CD14-positive monocyte (primary cell): Measurements from ENCODE around the gene PDE12. TPM values are rescaled to one million over a fixed set of nuclear protein-coding genes. Genes with fewer than 3 reads are reported as not detected.
A peak's percentile ranks its signal among the peaks of the same experiment; 100 is the strongest.

Experiments used
- DNase-seq, 3 donors: peaks; one replicate each; pipeline ENCODE4 v3.0.0-alpha.2; 2011 to 2022
- H2AFZ ChIP-seq: 2 replicates; pipeline ENCODE4 v1.6.0; 2012; ENCODE audit warnings: mild to moderate bottlenecking, low read depth, low read length, inconsistent platforms; ENCODE audit not compliant: insufficient read depth, poor library complexity, severe bottlenecking
- H3K27ac ChIP-seq, 2 donors: 1 replicate in 1 of 2; 2 replicates in 1 of 2; pipeline ENCODE4 v1.5.1; 2012 to 2013; ENCODE audit warnings: low read length in 2 of 2, control low read depth in 1 of 2, inconsistent platforms in 1 of 2, low read depth in 1 of 2, mild to moderate bottlenecking in 1 of 2
- H3K27me3 ChIP-seq, 2 donors: one replicate each; pipeline versions ENCODE4 v1.6.0 to v1.6.1; 2011 to 2013; ENCODE audit warnings: low read length in 2 of 2; ENCODE audit not compliant: control insufficient read depth in 2 of 2, insufficient read depth in 2 of 2
- H3K36me3 ChIP-seq, 2 donors: replicated peaks in 1 of 2; 1 replicate in 1 of 2; 2 replicates in 1 of 2; pipeline versions ENCODE4 v1.5.1 to v1.6.1; 2012 to 2013; ENCODE audit warnings: low read length in 2 of 2, control low read depth in 1 of 2, inconsistent platforms in 1 of 2, mild to moderate bottlenecking in 1 of 2; ENCODE audit not compliant: insufficient read depth in 2 of 2, control insufficient read depth in 1 of 2
- H3K4me1 ChIP-seq, 2 donors: 1 replicate in 1 of 2; 2 replicates in 1 of 2; pipeline versions ENCODE4 v1.5.1 to v1.6.1; 2012 to 2013; ENCODE audit warnings: low read length in 2 of 2, control low read depth in 1 of 2, inconsistent platforms in 1 of 2, mild to moderate bottlenecking in 1 of 2, moderate library complexity in 1 of 2; ENCODE audit not compliant: insufficient read depth in 2 of 2, control insufficient read depth in 1 of 2
- H3K4me2 ChIP-seq: replicated peaks from 2 replicates; pipeline ENCODE3; 2012; ENCODE audit warnings: low read length, moderate library complexity, mild to moderate bottlenecking; ENCODE audit not compliant: poor library complexity, severe bottlenecking; ENCODE audit errors: extremely low read depth
- H3K4me3 ChIP-seq, 3 experiments: fragments of 200-600 bp in 1 of 3; sonication (generic) in 1 of 3; replicated peaks in 1 of 3; 1 replicate in 2 of 3; 2 replicates in 1 of 3; pipeline ENCODE4 v1.5.1; 2011 to 2013; ENCODE audit warnings: low read length in 3 of 3, mild to moderate bottlenecking in 3 of 3, control low read depth in 2 of 3, low read depth in 2 of 3, inconsistent platforms in 1 of 3, moderate library complexity in 1 of 3
- H3K79me2 ChIP-seq: 2 replicates; pipeline ENCODE4 v1.6.0; 2012; ENCODE audit warnings: mild to moderate bottlenecking, control low read depth, inconsistent platforms, low read length, moderate library complexity; ENCODE audit not compliant: insufficient read depth
- H3K9ac ChIP-seq: 2 replicates; pipeline ENCODE4 v1.6.0; 2017; ENCODE audit warnings: low read length, mild to moderate bottlenecking; ENCODE audit not compliant: insufficient read depth, poor library complexity, severe bottlenecking
- H3K9me3 ChIP-seq, 2 donors: replicated peaks in 1 of 2; 1 replicate in 1 of 2; 2 replicates in 1 of 2; pipeline versions ENCODE4 v1.5.1 to v1.6.1; 2012 to 2013; ENCODE audit warnings: low read length in 2 of 2, control low read depth in 1 of 2; ENCODE audit not compliant: control insufficient read depth in 1 of 2, insufficient read depth in 1 of 2
- H4K20me1 ChIP-seq: 2 replicates; pipeline ENCODE4 v1.6.0; 2012; ENCODE audit warnings: mild to moderate bottlenecking, low read length, control low read depth, moderate library complexity; ENCODE audit not compliant: insufficient read depth
- H3K27ac Mint-ChIP-seq, 7 donors: one replicate each; pipeline ENCODE4 v1.8.0; 2020; ENCODE audit warnings: mild to moderate bottlenecking in 7 of 7, mixed read lengths in 7 of 7, moderate library complexity in 6 of 7, inconsistent platforms in 2 of 7
- H3K27me3 Mint-ChIP-seq, 3 donors: one replicate each; pipeline ENCODE4 v1.8.0; 2021 to 2022; ENCODE audit warnings: low read depth in 3 of 3, mild to moderate bottlenecking in 3 of 3, mixed read lengths in 3 of 3, moderate library complexity in 3 of 3, inconsistent platforms in 1 of 3
- H3K36me3 Mint-ChIP-seq, 2 donors: one replicate each; pipeline ENCODE4 v1.8.0; 2020; ENCODE audit warnings: mixed read lengths in 2 of 2, inconsistent platforms in 1 of 2, mild to moderate bottlenecking in 1 of 2
- H3K4me1 Mint-ChIP-seq: one replicate; pipeline ENCODE4 v1.8.0; 2020; ENCODE audit warnings: mild to moderate bottlenecking, mixed read lengths
- H3K4me3 Mint-ChIP-seq, 2 donors: one replicate each; pipeline ENCODE4 v1.8.0; 2020; ENCODE audit warnings: mild to moderate bottlenecking in 2 of 2, mixed read lengths in 2 of 2, moderate library complexity in 1 of 2
- H3K9me3 Mint-ChIP-seq, 7 donors: one replicate each; pipeline ENCODE4 v1.8.0; 2020 to 2022; ENCODE audit warnings: mixed read lengths in 7 of 7, mild to moderate bottlenecking in 6 of 7, moderate library complexity in 6 of 7, inconsistent platforms in 2 of 7
- WGBS: methylation state at CpG from one replicate; pipeline ENCODE4 v1.1.5; 2013; ENCODE audit warnings: missing lambda C conversion rate; ENCODE audit not compliant: insufficient coverage; 5-methylcytosine and 5-hydroxymethylcytosine counted together
- intact Hi-C, 2 donors: fragments of 100-400 bp; cut with micrococcal nuclease; formaldehyde crosslinking; loops; one replicate each; pipeline versions ENCODE4 v1.15.0 to v1.15.1; 2023
- polyA plus RNA-seq, 3 donors: library from polyadenylated mRNA; depleted of rRNA in 1 of 3; unstranded in 2 of 3; stranded (reverse) in 1 of 3; fragments of 300-500 nt in 2 of 3; fragments of >200 nt in 1 of 3; fragmentation: Illumina TruSeq in 2 of 3; gene quantifications; 1 replicate in 2 of 3; 2 replicates in 1 of 3; pipeline ENCODE4 v1.2.3, GENCODE V29; 2012 to 2021
- TF ChIP-seq, protein P1 (sequence below): fragments of 200-600 bp; IDR thresholded peaks from one replicate; pipeline ENCODE4 v1.8.0; 2022; ENCODE audit warnings: antibody characterized with exemption, mild to moderate bottlenecking

PDE12 gene
- polyA plus RNA-seq, 3 donors: 5.1 to 11.3 (median 11.0) TPM

DNA sequence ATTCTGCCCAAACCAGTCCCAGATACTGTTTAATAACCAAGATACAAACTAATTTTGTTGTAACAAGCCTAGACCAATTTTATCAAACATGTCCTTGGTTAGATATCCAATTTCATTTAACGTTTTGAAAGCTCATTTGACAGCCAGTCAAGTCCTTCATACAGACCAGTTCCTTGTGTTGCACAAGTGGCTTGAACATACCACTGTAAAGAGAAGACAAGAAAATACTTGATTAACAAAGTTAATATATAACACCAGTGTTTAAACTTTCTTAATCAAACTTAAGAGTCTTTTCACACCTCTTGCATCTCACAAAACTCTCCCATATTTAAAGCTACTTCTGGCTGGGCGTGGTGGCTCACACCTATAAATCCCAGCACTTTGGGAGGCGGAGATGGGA lies 16.0 kb downstream of the PDE12 start:
- Histone ChIP-seq H3K4me2 (no peak overlapping the region), H3K9ac (no peak overlapping the region), H4K20me1 (peaks cover 71% of the 10 kb centered on the region), H2AFZ (no peak overlapping the region), H3K27me3 (no peaks in the 10 kb centered on the region), H3K27ac (no peak overlapping the region), H3K4me1 (no peaks in the 10 kb centered on the region), H3K9me3 (no peaks in the 10 kb centered on the region), H3K4me3 (no peak overlapping the region), H3K36me3 (peaks cover 65 to 100% of the 10 kb centered on the region in 2 donors), H3K79me2 (peaks cover 22% of the 10 kb centered on the region)
- WGBS: no CpG with 5 or more reads among the region's 3 CpGs
- Mint-ChIP-seq H3K27me3 (peaks cover 0 to 1% (median 0%) of the 10 kb centered on the region in 3 donors), H3K36me3 (peaks cover 64 to 90% of the 10 kb centered on the region in 2 donors), H3K4me1 (no peaks in the 10 kb centered on the region), H3K4me3 (no peak overlapping the region), H3K9me3 (no peaks in the 10 kb centered on the region), H3K27ac (no peak overlapping the region)
- DNase-seq: no peak
- TF ChIP-seq, protein P1, sequence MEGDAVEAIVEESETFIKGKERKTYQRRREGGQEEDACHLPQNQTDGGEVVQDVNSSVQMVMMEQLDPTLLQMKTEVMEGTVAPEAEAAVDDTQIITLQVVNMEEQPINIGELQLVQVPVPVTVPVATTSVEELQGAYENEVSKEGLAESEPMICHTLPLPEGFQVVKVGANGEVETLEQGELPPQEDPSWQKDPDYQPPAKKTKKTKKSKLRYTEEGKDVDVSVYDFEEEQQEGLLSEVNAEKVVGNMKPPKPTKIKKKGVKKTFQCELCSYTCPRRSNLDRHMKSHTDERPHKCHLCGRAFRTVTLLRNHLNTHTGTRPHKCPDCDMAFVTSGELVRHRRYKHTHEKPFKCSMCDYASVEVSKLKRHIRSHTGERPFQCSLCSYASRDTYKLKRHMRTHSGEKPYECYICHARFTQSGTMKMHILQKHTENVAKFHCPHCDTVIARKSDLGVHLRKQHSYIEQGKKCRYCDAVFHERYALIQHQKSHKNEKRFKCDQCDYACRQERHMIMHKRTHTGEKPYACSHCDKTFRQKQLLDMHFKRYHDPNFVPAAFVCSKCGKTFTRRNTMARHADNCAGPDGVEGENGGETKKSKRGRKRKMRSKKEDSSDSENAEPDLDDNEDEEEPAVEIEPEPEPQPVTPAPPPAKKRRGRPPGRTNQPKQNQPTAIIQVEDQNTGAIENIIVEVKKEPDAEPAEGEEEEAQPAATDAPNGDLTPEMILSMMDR: no peak
- intact Hi-C loops: no loop called here

DNA sequence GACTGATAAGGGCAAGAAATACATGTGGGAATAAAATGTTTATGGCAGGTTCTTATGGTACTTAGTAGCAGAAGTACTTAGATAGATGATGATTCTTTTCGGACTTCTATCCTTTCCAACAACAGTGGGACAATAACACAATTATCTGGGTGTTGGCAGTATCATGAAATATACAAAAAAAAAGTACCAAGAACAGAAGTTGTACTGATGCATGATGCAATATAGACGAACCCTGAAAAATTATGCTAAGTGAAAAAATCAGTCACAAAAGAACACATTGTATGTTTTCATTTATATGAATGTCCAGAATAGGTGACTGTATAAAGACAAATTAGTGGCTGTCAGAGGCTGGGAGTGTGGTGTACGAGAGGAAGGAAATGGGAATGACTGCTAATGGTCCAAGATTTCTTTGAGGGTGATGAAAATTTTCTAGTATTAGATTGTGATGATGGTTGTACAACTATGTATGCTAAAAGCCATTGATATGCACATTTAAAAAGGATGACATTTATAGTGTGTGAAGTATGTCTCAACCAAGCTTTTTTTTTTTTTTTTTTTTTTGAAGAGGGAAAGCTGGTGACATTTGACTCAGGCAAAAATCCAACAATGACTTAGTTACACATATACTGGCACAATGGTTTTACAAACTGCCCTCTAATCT lies 20.0 kb downstream of the PDE12 start:
- H3K79me2 ChIP-seq: peaks cover 59% of the 10 kb centered on the region
- Mint-ChIP-seq H3K4me1 (no peaks in the 10 kb centered on the region), H3K4me3 (no peak overlapping the region), H3K36me3 (peaks cover 69 to 90% of the 10 kb centered on the region in 2 donors), H3K27me3 (peaks cover 0 to 2% (median 1%) of the 10 kb centered on the region in 3 donors), H3K9me3 (no peaks in the 10 kb centered on the region), H3K27ac (peak overlapping the region in 2 of 7 donors; percentile 0 to 33)
- H3K27me3 ChIP-seq: no peaks in the 10 kb centered on the region
- H2AFZ ChIP-seq: no peak overlapping the region
- H3K36me3 ChIP-seq: peaks cover 80 to 97% of the 10 kb centered on the region in 2 donors
- no peak overlapping the region for H3K4me2 ChIP-seq
- no peak overlapping the region for H3K27ac ChIP-seq
- DNase-seq: no peak
- TF ChIP-seq, protein P1: no peak
- no peaks in the 10 kb centered on the region for H3K4me1 ChIP-seq
- 90% methylated on average over 1 of the region's 3 CpGs for WGBS
- H3K9me3 ChIP-seq: no peaks in the 10 kb centered on the region
- H3K9ac ChIP-seq: no peak overlapping the region
- peaks cover 91% of the 10 kb centered on the region for H4K20me1 ChIP-seq
- H3K4me3 ChIP-seq: no peak overlapping the region
- intact Hi-C loops: no loop called here
